EL (cell line): Measurements from ENCODE around the gene SCN1A.
"Not testable (repeated sequence)": the region's sequence is repeated elsewhere in the genome, so short reads cannot be mapped to it uniquely, and the experiment has no call there.

Source experiments
- DNase-seq: peaks from one replicate; pipeline ENCODE4 v3.0.0-alpha.2; 2016

Gene SCN1A

GRCh38 chr2:166074011-166074410 is 53.8 kb downstream of the SCN1A start:
- no peak for DNase-seq

GRCh38 chr2:166070231-166070630 is 57.6 kb downstream of the SCN1A start:
- DNase-seq: no peak

GRCh38 chr2:166068981-166069380 is 58.8 kb downstream of the SCN1A start:
- DNase-seq: no peak

GRCh38 chr2:166067229-166067628 is 60.6 kb downstream of the SCN1A start:
- DNase-seq: no peak

GRCh38 chr2:166060191-166060590 is 67.6 kb downstream of the SCN1A start:
- DNase-seq: no peak

- DNase-seq: peak; percentile 26
These were observed 70.3 kb downstream of the SCN1A start for GRCh38 chr2:166057370-166058164.

- DNase-seq: no peak
These were observed 82.9 kb downstream of the SCN1A start for GRCh38 chr2:166044853-166045483.

- peak; percentile 56 for DNase-seq
These were observed 84.9 kb downstream of the SCN1A start for GRCh38 chr2:166042768-166043390.

- peak; percentile 36 for DNase-seq
These were observed 85.5 kb downstream of the SCN1A start for GRCh38 chr2:166042356-166042755.

GRCh38 chr2:166041613-166042012 is 86.2 kb downstream of the SCN1A start:
- DNase-seq: no peak

GRCh38 chr2:166032361-166032760 is 95.5 kb downstream of the SCN1A start:
- no peak for DNase-seq

- DNase-seq: peak; percentile 12
These were observed 96.8 kb downstream of the SCN1A start for GRCh38 chr2:166031054-166031453.

GRCh38 chr2:166025313-166025712 is 102.5 kb downstream of the SCN1A start:
- DNase-seq: no peak

GRCh38 chr2:166017208-166017607 is 110.6 kb downstream of the SCN1A start:
- no peak for DNase-seq

- DNase-seq: no peak
These were observed 113.9 kb downstream of the SCN1A start for GRCh38 chr2:166013878-166014277.

- no peak for DNase-seq
These were observed 116.2 kb downstream of the SCN1A start for GRCh38 chr2:166011660-166012059.

- no peak for DNase-seq
These were observed 127.4 kb downstream of the SCN1A start for GRCh38 chr2:166000401-166000800.

- DNase-seq: no peak
These were observed 137.0 kb downstream of the SCN1A start for GRCh38 chr2:165990846-165991245.

GRCh38 chr2:165989851-165990250 is 138.0 kb downstream of the SCN1A start:
- DNase-seq: no peak

GRCh38 chr2:165985120-165985519 is 142.7 kb downstream of the SCN1A start:
- no peak for DNase-seq

- DNase-seq: not testable (repeated sequence)
These were observed 155.7 kb downstream of the SCN1A start for GRCh38 chr2:165972161-165972560.

GRCh38 chr2:165970663-165971062 is 157.2 kb downstream of the SCN1A start:
- DNase-seq: no peak

- DNase-seq: no peak
These were observed 158.6 kb downstream of the SCN1A start for GRCh38 chr2:165969227-165969626.

- no peak for DNase-seq
These were observed 160.1 kb downstream of the SCN1A start for GRCh38 chr2:165967746-165968145.
